HEK293T (cell line): Measurements from ENCODE around the gene ASTN2.

Source experiments
- CTCF ChIA-PET: fragments of 350-600 bp; formaldehyde crosslinking; extraction: SDS; loops from one replicate; lab custom pipeline; 2021; ENCODE audit warnings: antibody characterized with exemption, inconsistent platforms; lab: Yijun Ruan, JAX
- POLR2A ChIA-PET: fragments of 350-600 bp; formaldehyde crosslinking; extraction: SDS; loops from one replicate; lab custom pipeline; 2020; ENCODE audit warnings: antibody characterized with exemption, inconsistent platforms; lab: Yijun Ruan, JAX
- DNase-seq: peaks from one replicate; pipeline ENCODE4 v3.0.0; 2012; ENCODE audit warnings: mixed read lengths; ENCODE audit errors: extremely low spot score
- ARNT ChIP-seq: fragments of 450-650 bp; IDR thresholded peaks from 2 replicates; pipeline ENCODE4 v1.6.1; 2017; ENCODE audit warnings: mild to moderate bottlenecking
- BHLHE40 ChIP-seq: fragments of 450-650 bp; IDR thresholded peaks from 2 replicates; pipeline ENCODE4 v1.6.1; 2016; ENCODE audit warnings: mild to moderate bottlenecking, moderate library complexity, borderline replicate concordance
- CTBP1 ChIP-seq: fragments of 450-650 bp; IDR thresholded peaks from 2 replicates; pipeline ENCODE4 v1.6.1; 2016; ENCODE audit warnings: borderline replicate concordance
- ELF4 ChIP-seq: fragments of 450-650 bp; IDR thresholded peaks from 2 replicates; pipeline ENCODE4 v1.6.1; 2017; ENCODE audit warnings: antibody characterized with exemption
- FOXA1 ChIP-seq: fragments of 450-650 bp; IDR thresholded peaks from 2 replicates; pipeline ENCODE4 v1.6.1; 2016; ENCODE audit warnings: mild to moderate bottlenecking
- FOXK2 ChIP-seq: fragments of 450-650 bp; IDR thresholded peaks from 2 replicates; pipeline ENCODE4 v1.6.1; 2016; ENCODE audit warnings: mild to moderate bottlenecking
- FOXM1 ChIP-seq: fragments of 450-650 bp; IDR thresholded peaks from 2 replicates; pipeline ENCODE4 v1.6.1; 2017; ENCODE audit warnings: mild to moderate bottlenecking, borderline replicate concordance
- HDGF ChIP-seq: fragments of 450-650 bp; IDR thresholded peaks from 2 replicates; pipeline ENCODE4 v1.6.1; 2017; ENCODE audit warnings: antibody characterized with exemption, borderline replicate concordance
- L3MBTL2 ChIP-seq: fragments of 450-650 bp; conservative IDR thresholded peaks from 2 replicates; pipeline ENCODE4 v1.6.1; 2016; ENCODE audit warnings: mild to moderate bottlenecking
- LEF1 ChIP-seq: fragments of 450-650 bp; IDR thresholded peaks from 2 replicates; pipeline ENCODE4 v1.6.1; 2017; ENCODE audit warnings: mild to moderate bottlenecking, borderline replicate concordance
- NFRKB ChIP-seq: fragments of 450-650 bp; IDR thresholded peaks from 2 replicates; pipeline ENCODE4 v1.6.1; 2016; ENCODE audit warnings: mild to moderate bottlenecking, moderate library complexity
- PKNOX1 ChIP-seq: fragments of 450-650 bp; IDR thresholded peaks from 2 replicates; pipeline ENCODE4 v1.6.1; 2016
- SP1 ChIP-seq: fragments of 450-650 bp; IDR thresholded peaks from 2 replicates; pipeline ENCODE4 v1.6.1; 2017
- SUZ12 ChIP-seq: fragments of 450-650 bp; IDR thresholded peaks from 2 replicates; pipeline ENCODE4 v1.6.1; 2016; ENCODE audit warnings: mild to moderate bottlenecking
- TARDBP ChIP-seq: fragments of 450-650 bp; IDR thresholded peaks from 2 replicates; pipeline ENCODE4 v1.6.1; 2016
- ZNF384 ChIP-seq: fragments of 450-650 bp; IDR thresholded peaks from 2 replicates; pipeline ENCODE4 v1.6.1; 2016

The ASTN2 gene

GRCh38 chr9:116944714-116945534 is 469.9 kb downstream of the ASTN2 start:
- no peak for DNase-seq
- TF ChIP-seq ELF4, result no peak
- TF ChIP-seq HDGF, result no peak
- TF ChIP-seq CTBP1, result no peak
- TF ChIP-seq NFRKB, result no peak
- no peak for TF ChIP-seq SUZ12
- no peak for TF ChIP-seq ARNT
- TF ChIP-seq PKNOX1, result no peak
- TF ChIP-seq FOXK2, result no peak
- no peak for TF ChIP-seq LEF1
- TF ChIP-seq FOXM1, result no peak
- TF ChIP-seq L3MBTL2, result no peak
- ChIA-PET POLR2A (no interaction called here), CTCF (no interaction called here)

GRCh38 chr9:116943970-116944369 is 470.9 kb downstream of the ASTN2 start:
- POLR2A ChIA-PET, result no interaction called here

GRCh38 chr9:116942593-116943061 is 472.2 kb downstream of the ASTN2 start:
- DNase-seq, result no peak
- no peak for TF ChIP-seq BHLHE40
- TF ChIP-seq HDGF, result no peak
- TF ChIP-seq TARDBP, result no peak
- no peak for TF ChIP-seq FOXK2
- TF ChIP-seq ZNF384, result no peak
- TF ChIP-seq SUZ12, result no peak
- TF ChIP-seq NFRKB, result no peak
- no peak for TF ChIP-seq L3MBTL2
- no peak for TF ChIP-seq ELF4
- TF ChIP-seq LEF1, result no peak
- no peak for TF ChIP-seq SP1
- TF ChIP-seq CTBP1, result no peak
- ChIA-PET POLR2A (no interaction called here), CTCF (no interaction called here)

More at GRCh38 chr9:116943970-116944369, 470.9 kb downstream of the ASTN2 start:
- no peak for DNase-seq
- CTCF ChIA-PET, result no interaction called here
- no peak for TF ChIP-seq ARNT
- TF ChIP-seq PKNOX1, result no peak
- no peak for TF ChIP-seq CTBP1
- no peak for TF ChIP-seq FOXK2
- TF ChIP-seq NFRKB, result no peak

- ChIA-PET CTCF (no interaction called here), POLR2A (no interaction called here)
- TF ChIP-seq CTBP1 (no peak), NFRKB (no peak), FOXK2 (no peak), BHLHE40 (no peak), ARNT (no peak)
- no peak for DNase-seq
Observed at GRCh38 chr9:116941266-116941665, 473.6 kb downstream of the ASTN2 start.

GRCh38 chr9:116940614-116941215 is 474.1 kb downstream of the ASTN2 start:
- TF ChIP-seq SP1 (no peak), FOXM1 (no peak), FOXA1 (no peak), LEF1 (no peak), PKNOX1 (no peak), ARNT (no peak), BHLHE40 (no peak), TARDBP (no peak), ZNF384 (no peak), ELF4 (no peak)
- ChIA-PET CTCF (no interaction called here), POLR2A (no interaction called here)
- no peak for DNase-seq

GRCh38 chr9:116939614-116940013 is 475.2 kb downstream of the ASTN2 start:
- ChIA-PET CTCF (no interaction called here), POLR2A (no interaction called here)
- no peak for TF ChIP-seq ZNF384
- no peak for TF ChIP-seq SP1
- no peak for TF ChIP-seq BHLHE40
- TF ChIP-seq LEF1, result no peak
- TF ChIP-seq FOXM1, result no peak
- no peak for TF ChIP-seq NFRKB
- TF ChIP-seq CTBP1, result no peak
- no peak for TF ChIP-seq ELF4
- TF ChIP-seq ARNT, result no peak
- TF ChIP-seq FOXA1, result no peak
- TF ChIP-seq PKNOX1, result no peak
- no peak for TF ChIP-seq FOXK2
- TF ChIP-seq L3MBTL2, result no peak
- no peak for TF ChIP-seq TARDBP
- no peak for TF ChIP-seq SUZ12
- no peak for TF ChIP-seq HDGF
- DNase-seq, result no peak
